Measurements from ENCODE around the gene LMX1A. TPM values are rescaled to one million over a fixed set of nuclear protein-coding genes. Genes with fewer than 3 reads are reported as not detected.

The LMX1A gene
- total RNA-seq (not detected in 2 replicates), polyA plus RNA-seq (not detected in 2 replicates), polyA minus RNA-seq (0.07 TPM in 1 of 2 replicates, not detected in the other)
- total RNA-seq (2013) = 0.05 TPM

- no peak within 1 kb of the TSS for H3K4me2 ChIP-seq (replicated peaks; ENCODE audit: low read depth, low read length, poor library complexity, severe bottlenecking)
- no peaks in the 10 kb centered on the region for H3K36me3 ChIP-seq (replicated peaks in 1 of 2; ENCODE audit: control extremely low read depth in 1 of 2, control insufficient read depth in 1 of 2, extremely low read depth in 1 of 2, insufficient read depth in 2 of 2, low read length in 1 of 2)
- H3K9me3 ChIP-seq (ENCODE audit: control extremely low read depth in 1 of 3, control insufficient read depth in 2 of 3, insufficient read depth in 1 of 3, low read length in 2 of 3) = peaks cover 0 to 21% (median 0%) of the 10 kb centered on the region in 3 donors
- ChIA-PET CTCF (interaction anchor here (3.0 kb wide), 1 partner anchor 11 kb away, joined by 13 read pairs; no protein-coding TSS in a partner anchor), POLR2A (no interaction called here)
- ATAC-seq (ENCODE audit: low read depth) (no peak), DNase-seq (no peak)
- Mint-ChIP-seq H3K27ac (no peak within 1 kb of the TSS), H3K27me3 (peaks cover 79% of the 10 kb centered on the region), H3K4me3 (no peak within 1 kb of the TSS), H3K4me1 (peaks cover 5% of the 10 kb centered on the region), H3K9me3 (ENCODE audit: insufficient read depth) (no peaks in the 10 kb centered on the region)
- no peak for TF ChIP-seq EZH2 (IDR thresholded peaks at IDR 0.05; ENCODE audit: borderline replicate concordance, insufficient read depth, low read depth, low read length, poor library complexity, severe bottlenecking)
- TF ChIP-seq, protein P1, sequence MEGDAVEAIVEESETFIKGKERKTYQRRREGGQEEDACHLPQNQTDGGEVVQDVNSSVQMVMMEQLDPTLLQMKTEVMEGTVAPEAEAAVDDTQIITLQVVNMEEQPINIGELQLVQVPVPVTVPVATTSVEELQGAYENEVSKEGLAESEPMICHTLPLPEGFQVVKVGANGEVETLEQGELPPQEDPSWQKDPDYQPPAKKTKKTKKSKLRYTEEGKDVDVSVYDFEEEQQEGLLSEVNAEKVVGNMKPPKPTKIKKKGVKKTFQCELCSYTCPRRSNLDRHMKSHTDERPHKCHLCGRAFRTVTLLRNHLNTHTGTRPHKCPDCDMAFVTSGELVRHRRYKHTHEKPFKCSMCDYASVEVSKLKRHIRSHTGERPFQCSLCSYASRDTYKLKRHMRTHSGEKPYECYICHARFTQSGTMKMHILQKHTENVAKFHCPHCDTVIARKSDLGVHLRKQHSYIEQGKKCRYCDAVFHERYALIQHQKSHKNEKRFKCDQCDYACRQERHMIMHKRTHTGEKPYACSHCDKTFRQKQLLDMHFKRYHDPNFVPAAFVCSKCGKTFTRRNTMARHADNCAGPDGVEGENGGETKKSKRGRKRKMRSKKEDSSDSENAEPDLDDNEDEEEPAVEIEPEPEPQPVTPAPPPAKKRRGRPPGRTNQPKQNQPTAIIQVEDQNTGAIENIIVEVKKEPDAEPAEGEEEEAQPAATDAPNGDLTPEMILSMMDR (IDR thresholded peaks at IDR 0.05) = no peak
- WGBS (ENCODE audit: insufficient coverage) = 4% methylated on average over 86 of the region's 88 CpGs
- H2AFZ ChIP-seq (ENCODE audit: insufficient read depth, low read depth, low read length, poor library complexity, severe bottlenecking) = no peak within 1 kb of the TSS
- peaks cover 0 to 66% (median 40%) of the 10 kb centered on the region in 4 experiments for H3K27me3 ChIP-seq (replicated peaks in 1 of 4; ENCODE audit: control extremely low read depth in 1 of 4, control insufficient read depth in 3 of 4, insufficient read depth in 4 of 4, low read length in 3 of 4)
- H3K9ac ChIP-seq (ENCODE audit: low read length) = no peak within 1 kb of the TSS
- no peak within 1 kb of the TSS for H3K4me3 ChIP-seq (ENCODE audit: control extremely low read depth in 1 of 5, extremely low read depth in 1 of 5, insufficient read depth in 1 of 5, low read depth in 2 of 5, low read length in 4 of 5)
- peaks cover 0 to 5% of the 10 kb centered on the region in 2 donors for H3K4me1 ChIP-seq (ENCODE audit: control insufficient read depth in 2 of 2, insufficient read depth in 2 of 2, low read length in 2 of 2)
- H3K27ac ChIP-seq (ENCODE audit: low read length in 2 of 2) = no peak within 1 kb of the TSS
- H3K79me2 ChIP-seq (ENCODE audit: control insufficient read depth, insufficient read depth, low read length) = no peaks in the 10 kb centered on the region
- intact Hi-C loops (cut with micrococcal nuclease) = no loop called here
- H4K20me1 ChIP-seq (ENCODE audit: control insufficient read depth, insufficient read depth, low read length, poor library complexity, severe bottlenecking) = no peaks in the 10 kb centered on the region
These were observed at the start of gene LMX1A for GRCh38 chr1:165355977-165356811. TSS of gene LMX1A (minus strand) at chr1:165356715. CDS start at chr1:165355559, 1,156 bp downstream.

All from B cell (primary cell).